H1 (cell line): ENCODE measurements around the gene TUT7. TPM values are rescaled to one million over a fixed set of nuclear protein-coding genes. Genes with fewer than 3 reads are reported as not detected.

Experiments used
- CTCF ChIA-PET: fragments of 300-600 bp; sonication (Branson Sonifier 250); formaldehyde crosslinking; loops from one replicate; lab custom pipeline; 2021; ENCODE audit not compliant: partially characterized antibody; lab: Charles Lee
- POLR2A ChIA-PET: fragments of 300-600 bp; sonication (Branson Sonifier 250); formaldehyde crosslinking; loops from one replicate; lab custom pipeline; 2021; ENCODE audit warnings: inconsistent platforms; ENCODE audit not compliant: partially characterized antibody; lab: Charles Lee
- DNase-seq, 2 experiments: peaks; one replicate each; pipeline versions ENCODE4 v3.0.0 to v3.0.0-alpha.2; 2010 to 2022; ENCODE audit warnings: low spot score in 2 of 2, low read depth in 1 of 2, mixed read lengths in 1 of 2
- FAIRE-seq: peaks from 2 replicates; lab custom pipeline; 2011; peaks lifted over from hg19 to GRCh38; lab: Jason Lieb, UNC
- H2AFZ ChIP-seq: 2 replicates; pipeline ENCODE4 v1.8.1; 2012; ENCODE audit warnings: low read length, inconsistent platforms
- H2AK5ac ChIP-seq: 2 replicates; pipeline ENCODE4 v1.6.1; 2013; ENCODE audit warnings: low read depth, low read length
- H2BK120ac ChIP-seq: replicated peaks from 2 replicates; pipeline ENCODE3; 2013; ENCODE audit warnings: low read depth, low read length, inconsistent platforms
- H2BK12ac ChIP-seq: 2 replicates; pipeline ENCODE4 v1.6.1; 2013; ENCODE audit warnings: low read depth, low read length
- H2BK15ac ChIP-seq: 2 replicates; pipeline ENCODE4 v1.6.1; 2013; ENCODE audit warnings: low read length
- H2BK20ac ChIP-seq: 2 replicates; pipeline ENCODE4 v1.6.1; 2013; ENCODE audit warnings: low read length
- H2BK5ac ChIP-seq: 2 replicates; pipeline ENCODE4 v1.6.1; 2013; ENCODE audit warnings: low read depth, low read length
- H3K14ac ChIP-seq: 2 replicates; pipeline ENCODE4 v1.6.1; 2013; ENCODE audit warnings: inconsistent platforms; ENCODE audit not compliant: insufficient read length
- H3K18ac ChIP-seq: 2 replicates; pipeline ENCODE4 v1.6.1; 2013; ENCODE audit warnings: low read length; ENCODE audit errors: extremely low read depth
- H3K23ac ChIP-seq: 2 replicates; pipeline ENCODE4 v1.6.1; 2013; ENCODE audit warnings: inconsistent platforms; ENCODE audit not compliant: insufficient read length
- H3K23me2 ChIP-seq: 2 replicates; pipeline ENCODE4 v1.6.1; 2013; ENCODE audit warnings: low read depth, low read length
- H3K27ac ChIP-seq: 2 replicates; pipeline ENCODE4 v1.6.1; 2011; ENCODE audit warnings: low read depth, low read length, inconsistent platforms
- H3K27me3 ChIP-seq, 4 experiments: replicated peaks in 1 of 4; 1 replicate in 1 of 4; 2 replicates in 3 of 4; pipeline versions ENCODE4 v1.6.1 to v1.8.1; 2011 to 2013; ENCODE audit warnings: low read length in 3 of 4, mild to moderate bottlenecking in 3 of 4, inconsistent platforms in 2 of 4, mixed read lengths in 2 of 4, moderate library complexity in 1 of 4; ENCODE audit not compliant: control insufficient read depth in 3 of 4, insufficient read depth in 3 of 4; ENCODE audit errors: extremely low read depth in 1 of 4
- H3K36me3 ChIP-seq, 4 experiments: 2 replicates each; pipeline versions ENCODE4 v1.6.1 to v1.8.1; 2011 to 2013; ENCODE audit warnings: mild to moderate bottlenecking in 4 of 4, low read length in 3 of 4, moderate library complexity in 2 of 4, control low read depth in 1 of 4, inconsistent platforms in 1 of 4; ENCODE audit not compliant: insufficient read depth in 4 of 4, control insufficient read depth in 2 of 4
- H3K4ac ChIP-seq: replicated peaks from 2 replicates; pipeline ENCODE3; 2013; ENCODE audit warnings: low read length, low read depth, mixed read lengths, inconsistent platforms; ENCODE audit not compliant: insufficient read length
- H3K4me1 ChIP-seq, 4 experiments: replicated peaks in 1 of 4; 1 replicate in 1 of 4; 2 replicates in 3 of 4; pipeline versions ENCODE4 v1.6.1 to v1.8.1; 2011 to 2013; ENCODE audit warnings: low read length in 3 of 4, inconsistent platforms in 2 of 4, mixed read lengths in 1 of 4; ENCODE audit not compliant: insufficient read depth in 4 of 4, control insufficient read depth in 3 of 4
- H3K4me2 ChIP-seq, 2 experiments: 2 replicates each; pipeline versions ENCODE4 v1.6.1 to v1.8.1; 2011 to 2013; ENCODE audit warnings: low read depth in 2 of 2, low read length in 2 of 2, control low read depth in 1 of 2, inconsistent platforms in 1 of 2, mild to moderate bottlenecking in 1 of 2; ENCODE audit not compliant: insufficient read depth in 1 of 2
- H3K4me3 ChIP-seq, 4 experiments: fragments of 200-600, 300-600 bp in 1 of 4; sonication (generic), shearing (Covaris generic), sonication (Bioruptor Twin) in 1 of 4; 2 replicates each; pipeline versions ENCODE4 v1.5.1 to v1.8.1; 2011 to 2016; ENCODE audit warnings: low read length in 4 of 4, low read depth in 3 of 4, control low read depth in 2 of 4, inconsistent platforms in 2 of 4, mild to moderate bottlenecking in 2 of 4, mixed read lengths in 1 of 4, moderate library complexity in 1 of 4; ENCODE audit not compliant: insufficient read depth in 2 of 4; ENCODE audit errors: extremely low read depth in 1 of 4
- H3K56ac ChIP-seq: replicated peaks from 2 replicates; pipeline ENCODE3; 2013; ENCODE audit warnings: low read depth, mild to moderate bottlenecking, mixed read lengths, low read length, inconsistent platforms; ENCODE audit not compliant: insufficient read length
- H3K79me1 ChIP-seq: 2 replicates; pipeline ENCODE4 v1.6.1; 2013; ENCODE audit warnings: low read depth, low read length, control low read depth
- H3K79me2 ChIP-seq, 2 experiments: 2 replicates each; pipeline versions ENCODE4 v1.6.1 to v1.8.1; 2012 to 2013; ENCODE audit warnings: low read length in 2 of 2, mild to moderate bottlenecking in 2 of 2, inconsistent platforms in 1 of 2; ENCODE audit not compliant: insufficient read depth in 2 of 2, control insufficient read depth in 1 of 2
- H3K9ac ChIP-seq, 4 experiments: replicated peaks in 1 of 4; 1 replicate in 1 of 4; 2 replicates in 3 of 4; pipeline versions ENCODE4 v1.6.1 to v1.8.1; 2011 to 2013; ENCODE audit warnings: low read depth in 3 of 4, low read length in 3 of 4, control low read depth in 2 of 4, mild to moderate bottlenecking in 2 of 4, moderate library complexity in 2 of 4, inconsistent platforms in 1 of 4; ENCODE audit errors: extremely low read depth in 1 of 4
- H3K9me3 ChIP-seq, 2 experiments: 2 replicates each; pipeline versions ENCODE4 v1.6.1 to v1.8.1; 2012 to 2013; ENCODE audit warnings: mild to moderate bottlenecking in 2 of 2, moderate library complexity in 2 of 2, control low read depth in 1 of 2, inconsistent platforms in 1 of 2, low read depth in 1 of 2, low read length in 1 of 2, mixed read lengths in 1 of 2; ENCODE audit not compliant: insufficient read depth in 2 of 2
- H4K20me1 ChIP-seq, 2 experiments: replicated peaks in 1 of 2; 2 replicates each; pipeline versions ENCODE3 to v1.8.1; 2011 to 2013; ENCODE audit warnings: inconsistent platforms in 2 of 2, low read length in 2 of 2, mild to moderate bottlenecking in 1 of 2; ENCODE audit not compliant: insufficient read depth in 2 of 2, control insufficient read depth in 1 of 2
- H4K5ac ChIP-seq: 2 replicates; pipeline ENCODE4 v1.6.1; 2013; ENCODE audit warnings: low read length, low read depth, mixed read lengths, inconsistent platforms; ENCODE audit not compliant: insufficient read length
- H4K8ac ChIP-seq: 2 replicates; pipeline ENCODE4 v1.8.0; 2013; ENCODE audit warnings: mild to moderate bottlenecking, moderate library complexity, low read length, inconsistent platforms; ENCODE audit not compliant: insufficient read depth; ENCODE audit errors: extremely low read depth
- H4K91ac ChIP-seq: replicated peaks from 2 replicates; pipeline ENCODE3; 2013; ENCODE audit warnings: low read length, mixed read lengths, inconsistent platforms; ENCODE audit not compliant: insufficient read length
- CTCF ChIP-seq, 3 experiments: IDR thresholded peaks; 1 replicate in 2 of 3; 2 replicates in 1 of 3; pipeline versions ENCODE4 v1.5.1 to v1.6.1; 2011; ENCODE audit warnings: low read length in 3 of 3, mild to moderate bottlenecking in 3 of 3, inconsistent platforms in 2 of 3, low read depth in 1 of 3, moderate library complexity in 1 of 3; ENCODE audit not compliant: insufficient read depth in 1 of 3; ENCODE audit errors: control extremely low read depth in 1 of 3
- HDAC2 ChIP-seq, 2 experiments: fragments of 300-600 bp in 1 of 2; sonication (generic) in 1 of 2; IDR thresholded peaks; 2 replicates each; pipeline ENCODE4 v1.6.1; 2011 to 2012; ENCODE audit warnings: low read depth in 2 of 2, low read length in 2 of 2, mild to moderate bottlenecking in 2 of 2, moderate library complexity in 2 of 2, borderline replicate concordance in 1 of 2, inconsistent platforms in 1 of 2
- WGBS, 2 experiments: shearing (Covaris generic) in 1 of 2; methylation state at CpG; one replicate each; pipeline versions ENCODE4 v1.1.6 to v1.1.7; 2013 to 2015; ENCODE audit warnings: low lambda C conversion rate in 2 of 2, mixed read lengths in 2 of 2, inconsistent platforms in 1 of 2, low coverage in 1 of 2, missing lambda C conversion rate in 1 of 2; ENCODE audit not compliant: insufficient replicate concordance in 2 of 2, insufficient coverage in 1 of 2, insufficient read length in 1 of 2; ENCODE audit errors: extremely low coverage in 1 of 2, missing lambda C conversion rate in 1 of 2; 5-methylcytosine and 5-hydroxymethylcytosine counted together
- polyA plus RNA-seq, 7 experiments: library from polyadenylated mRNA; depleted of rRNA in 3 of 7; stranded (reverse) in 5 of 7; unstranded in 2 of 7; fragments of >200 nt in 5 of 7; fragments of 200-250 nt in 2 of 7; gene quantifications; 1 replicate in 5 of 7; 2 replicates in 1 of 7; 4 replicates in 1 of 7; pipeline versions ENCODE4 v1.2.1 to v1.2.3, GENCODE V29; 2011 to 2013; ENCODE audit warnings: missing spikeins in 2 of 7, mixed read lengths in 2 of 7
- total RNA-seq: library from RNA; stranded (reverse); fragmentation: NEBNext Ultra II Directional; extraction: Animal tissue kit (Norgen Biotek cat#: 25700); gene quantifications from 2 replicates; pipeline ENCODE4 v1.2.1, GENCODE V29; 2021

TUT7 gene
- total and polyA plus RNA-seq, 2 of the 8 experiments (the other 6 are each of a cell fraction or from before 2014, with no cell fraction given), result 4.8 to 19.3 TPM

GRCh38 chr9:86361176-86361575 lies 7.0 kb upstream of the TUT7 start:
- no peak overlapping the region for H3K4me3 ChIP-seq
- no peaks in the 10 kb centered on the region for H3K27me3 ChIP-seq
- no peaks in the 10 kb centered on the region for H4K20me1 ChIP-seq
- no peak overlapping the region for H3K4ac ChIP-seq
- DNase-seq (no peak), FAIRE-seq (no peak)
- no peak overlapping the region for H3K23ac ChIP-seq
- H3K56ac ChIP-seq, result no peak overlapping the region
- POLR2A ChIA-PET, result no interaction called here
- no peaks in the 10 kb centered on the region for H3K36me3 ChIP-seq
- WGBS, 2 experiments, result 84% methylated on average over 3 of the region's 3 CpGs; no CpG with 5 or more reads in 1 of the 2 experiments
- H3K79me2 ChIP-seq, result no peaks in the 10 kb centered on the region
- no peak overlapping the region for H2AK5ac ChIP-seq
- no peak overlapping the region for H2AFZ ChIP-seq
- no peaks in the 10 kb centered on the region for H3K9me3 ChIP-seq
- no peaks in the 10 kb centered on the region for H3K79me1 ChIP-seq
- H2BK15ac ChIP-seq, result no peak overlapping the region
- no peak overlapping the region for H2BK20ac ChIP-seq
- no peak overlapping the region for H2BK12ac ChIP-seq
- H3K27ac ChIP-seq, result no peak overlapping the region
- no peak overlapping the region for H3K18ac ChIP-seq
- no peak overlapping the region for H4K5ac ChIP-seq
- no peak overlapping the region for H2BK5ac ChIP-seq
- H3K23me2 ChIP-seq, result no peaks in the 10 kb centered on the region
- no peak overlapping the region for H4K91ac ChIP-seq
- H3K14ac ChIP-seq, result no peak overlapping the region
- no peak overlapping the region for H3K4me2 ChIP-seq
- H4K8ac ChIP-seq, result no peak overlapping the region
- no peak overlapping the region for H2BK120ac ChIP-seq
- TF ChIP-seq CTCF (IDR thresholded peaks at IDR 0.05; ENCODE audit: control extremely low read depth in 1 of 3, insufficient read depth in 1 of 3, low read depth in 1 of 3, low read length in 3 of 3) (peak in 1 of 3 experiments; percentile 10; a peak in 1 of 4 replicates), HDAC2 (IDR thresholded peaks at IDR 0.05; ENCODE audit: borderline replicate concordance in 1 of 2, low read depth in 2 of 2, low read length in 2 of 2) (no peak)
- TF ChIP-seq, all 59 proteins: peak for 1
- H3K4me1 ChIP-seq, result peaks cover 0 to 2% (median 0%) of the 10 kb centered on the region in 4 experiments; a peak in 2 of 7 replicates
- CTCF ChIA-PET, result no interaction called here
- no peak overlapping the region for H3K9ac ChIP-seq
